ENCODE measurements around the gene GNAQ.
"Not testable (repeated sequence)": the region's sequence is repeated elsewhere in the genome, so short reads cannot be mapped to it uniquely, and the experiment has no call there.

Gene GNAQ

GRCh38 chr9:77903666-77904285, 127.8 kb downstream of the GNAQ start:
- DNase-seq (ENCODE audit: low read depth, low spot score), result peak; percentile 28

DNA sequence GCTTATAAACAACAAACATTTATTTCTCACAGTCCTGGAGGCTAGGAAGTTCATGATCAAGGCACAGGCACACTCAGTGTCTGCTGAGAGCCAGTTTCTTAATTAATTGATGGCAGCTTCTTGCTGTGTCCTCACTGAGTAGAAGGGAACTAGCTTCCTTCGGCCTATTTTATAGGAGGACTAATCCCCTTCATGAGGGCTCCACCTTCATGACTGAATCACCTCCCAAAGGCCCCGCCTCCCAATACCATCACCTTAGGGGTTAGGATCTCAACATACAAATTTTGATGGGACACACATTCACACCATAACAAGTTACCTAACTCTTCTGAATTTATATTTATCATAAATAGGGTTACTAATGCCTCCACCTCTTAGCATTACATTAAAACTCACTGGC, 129.8 kb downstream of the GNAQ start:
- no peak for DNase-seq (ENCODE audit: low read depth, low spot score)

DNA sequence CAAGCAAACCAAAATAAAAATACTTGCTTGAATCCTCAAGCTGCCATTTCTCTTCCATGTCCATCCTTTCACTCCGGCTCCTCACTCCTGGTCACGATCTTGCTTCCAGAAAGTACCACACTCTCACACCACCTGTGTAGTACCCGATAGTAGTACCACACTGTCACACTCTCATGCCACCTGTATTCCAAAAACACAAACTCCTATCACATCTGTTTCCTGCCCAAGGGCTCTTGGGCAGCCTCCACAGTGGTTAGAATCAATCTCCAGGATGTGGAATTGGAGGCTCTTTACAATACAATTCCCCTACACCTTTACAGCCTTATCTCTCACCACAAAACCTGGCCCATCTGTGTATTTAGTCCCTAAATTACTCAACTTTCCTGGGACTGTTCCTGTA, 130.6 kb downstream of the GNAQ start:
- DNase-seq (ENCODE audit: low read depth, low spot score), result no peak

- peak; percentile 78 for DNase-seq (ENCODE audit: low read depth, low spot score)
Measured at GRCh38 chr9:77899679-77900354, 131.8 kb downstream of the GNAQ start.

DNA sequence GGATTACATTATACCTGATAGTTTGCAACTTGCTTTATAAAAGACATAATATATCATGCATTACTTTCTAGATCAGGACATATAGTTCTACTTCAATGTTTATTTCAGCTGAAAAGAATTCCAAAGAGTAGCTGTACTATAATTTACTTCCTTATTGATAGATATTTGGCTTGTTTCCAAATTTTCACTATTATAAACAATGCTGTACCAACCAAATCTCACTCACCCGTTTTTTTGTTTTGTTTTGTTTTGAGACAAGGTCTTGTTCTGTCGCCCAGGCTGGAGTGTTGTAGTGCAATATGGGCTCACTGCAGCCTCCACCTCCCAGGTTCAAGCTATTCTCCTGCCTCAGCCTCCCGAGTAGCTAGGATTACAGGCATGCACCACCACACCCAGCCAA, 132.7 kb downstream of the GNAQ start:
- DNase-seq (ENCODE audit: low read depth, low spot score), result no peak

DNA sequence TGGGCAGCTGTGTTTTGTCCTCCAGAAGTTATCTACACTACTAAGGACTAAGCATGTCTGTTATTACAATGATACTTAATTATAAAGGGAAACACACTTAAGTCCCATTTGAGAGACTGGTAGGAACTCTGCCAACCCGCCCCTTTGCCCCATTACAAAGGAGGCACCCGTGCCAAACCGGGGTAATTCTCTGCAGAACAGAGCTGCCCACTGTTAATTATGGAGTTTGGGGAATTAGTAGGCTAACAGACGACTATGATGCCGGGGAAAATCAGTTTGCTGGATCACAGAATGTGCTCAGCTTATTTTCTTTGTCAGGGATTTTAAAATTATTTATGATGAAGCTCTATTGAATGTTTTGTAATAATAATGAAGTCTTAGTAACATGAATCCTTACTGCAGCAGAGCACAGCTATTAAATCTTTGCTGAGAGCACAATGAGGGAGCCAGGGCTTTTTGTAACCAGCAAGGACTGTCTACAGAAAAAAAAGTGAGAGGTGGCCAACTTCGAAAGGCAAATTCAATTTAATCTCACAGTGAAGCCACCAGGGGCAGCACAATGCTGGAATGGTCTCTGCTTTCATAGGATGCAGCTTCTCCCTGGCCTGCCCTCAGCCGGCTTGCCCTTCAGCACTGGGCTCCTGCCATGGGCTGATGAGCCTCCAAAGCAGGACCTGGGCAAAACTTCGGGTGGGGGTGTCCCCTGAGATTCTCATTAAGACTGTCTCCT, 134.5 kb downstream of the GNAQ start:
- peak; percentile 33 for DNase-seq (ENCODE audit: low read depth, low spot score)

DNA sequence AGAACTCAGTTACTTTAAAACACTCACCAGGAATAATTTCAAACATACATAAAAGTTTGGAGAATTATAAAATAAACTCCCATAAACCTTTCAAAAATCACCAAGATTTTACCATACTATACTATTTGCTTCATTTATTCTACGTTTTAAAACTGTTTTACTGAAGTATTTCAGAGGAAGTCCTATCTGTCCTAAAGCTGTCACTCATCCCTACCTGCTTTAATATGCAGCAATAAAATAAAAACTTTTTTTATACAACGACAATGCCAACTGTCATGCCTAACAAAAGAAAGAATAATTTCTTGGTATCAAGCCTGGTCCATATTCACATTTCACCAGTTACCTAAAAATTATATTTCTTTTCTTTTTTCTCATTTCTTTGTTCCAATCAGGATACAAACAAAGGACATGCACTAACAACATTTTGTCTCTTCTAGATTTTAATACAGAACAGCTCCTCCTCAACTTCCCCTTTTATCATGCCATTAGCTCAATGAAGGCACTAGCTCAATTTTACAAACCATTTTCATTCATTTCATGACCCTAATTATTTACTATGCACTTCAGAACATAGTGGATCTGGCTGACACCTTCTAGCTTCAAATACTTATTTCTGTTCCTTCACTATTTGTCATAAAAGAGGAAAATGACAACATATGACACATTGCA, 135.2 kb downstream of the GNAQ start:
- DNase-seq (ENCODE audit: low read depth, low spot score), result no peak

GRCh38 chr9:77893706-77894105, 137.9 kb downstream of the GNAQ start:
- DNase-seq (ENCODE audit: low read depth, low spot score), result no peak

GRCh38 chr9:77892955-77893514, 138.6 kb downstream of the GNAQ start:
- DNase-seq (ENCODE audit: low read depth, low spot score), result no peak

- DNase-seq (ENCODE audit: low read depth, low spot score), result no peak
Measured at GRCh38 chr9:77892171-77892570, 139.4 kb downstream of the GNAQ start.

- DNase-seq (ENCODE audit: low read depth, low spot score), result no peak
Measured at GRCh38 chr9:77891128-77891800, 140.3 kb downstream of the GNAQ start.

DNA sequence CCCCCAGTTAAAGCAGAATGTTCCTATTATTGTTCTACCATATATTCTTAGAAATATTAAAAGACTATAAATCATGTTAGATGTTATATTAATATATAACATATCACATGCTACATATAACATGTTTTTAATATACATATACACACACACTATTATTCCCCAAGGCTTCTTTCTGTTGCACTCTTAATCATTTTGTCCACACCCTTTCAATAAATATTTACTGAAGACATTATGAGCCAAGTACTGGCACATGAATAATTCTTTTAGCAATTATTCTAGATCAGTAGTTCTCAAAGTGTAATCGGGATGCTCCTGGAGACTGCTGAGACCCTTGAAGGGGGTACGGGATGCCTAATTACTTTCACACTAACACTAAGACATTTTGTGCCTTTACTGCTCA, 143.9 kb downstream of the GNAQ start:
- DNase-seq (ENCODE audit: low read depth, low spot score), result no peak

GRCh38 chr9:77885104-77885672, 146.4 kb downstream of the GNAQ start:
- peak; percentile 59 for DNase-seq (ENCODE audit: low read depth, low spot score)

GRCh38 chr9:77883846-77884771, 147.5 kb downstream of the GNAQ start:
- DNase-seq (ENCODE audit: low read depth, low spot score), result peak; percentile 73

DNA sequence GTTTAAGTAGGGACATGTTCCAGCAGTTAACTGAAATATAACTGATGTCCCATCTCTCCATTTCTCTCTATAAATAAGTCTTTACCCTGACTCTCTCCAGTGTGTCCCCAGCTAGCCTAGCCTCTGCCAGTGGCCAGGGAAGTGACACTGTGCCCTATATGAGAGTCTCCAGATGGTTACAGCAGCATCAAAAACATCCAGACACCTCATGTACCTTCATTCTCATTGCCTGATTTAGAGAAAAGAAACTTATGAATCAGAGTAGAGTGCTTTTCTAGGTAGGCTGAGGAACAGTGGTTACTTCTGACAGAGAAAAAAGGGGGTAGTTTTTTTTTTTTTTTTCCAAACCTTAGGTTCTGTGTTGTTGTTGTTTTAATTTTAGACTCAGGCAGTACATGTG, 148.5 kb downstream of the GNAQ start:
- no peak for DNase-seq (ENCODE audit: low read depth, low spot score)

GRCh38 chr9:77882294-77882693, 149.3 kb downstream of the GNAQ start:
- DNase-seq (ENCODE audit: low read depth, low spot score), result no peak

- DNase-seq (ENCODE audit: low read depth, low spot score), result not testable (repeated sequence)
Measured at GRCh38 chr9:77881634-77882033, 150.0 kb downstream of the GNAQ start.

DNA sequence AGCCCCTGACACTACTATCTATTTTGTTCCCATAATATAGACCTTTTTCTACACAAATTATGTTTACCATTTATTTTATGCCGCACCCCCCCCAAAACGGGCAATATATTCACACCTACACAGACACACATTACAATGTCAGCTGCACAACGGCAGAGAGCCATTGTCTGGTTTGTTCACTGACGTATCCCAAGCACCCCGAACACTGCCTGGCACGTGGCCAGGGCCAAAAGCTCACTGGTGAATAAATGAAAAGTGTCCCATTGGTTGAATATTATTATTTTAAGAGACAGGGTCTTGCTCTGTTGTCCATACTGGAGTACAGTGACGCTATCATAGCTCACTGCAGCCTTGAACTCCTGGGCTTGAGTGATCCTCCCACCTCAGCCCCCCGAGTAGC, 150.5 kb downstream of the GNAQ start:
- no peak for DNase-seq (ENCODE audit: low read depth, low spot score)

- no peak for DNase-seq (ENCODE audit: low read depth, low spot score)
Measured at GRCh38 chr9:77879437-77879943, 152.1 kb downstream of the GNAQ start.

DNA sequence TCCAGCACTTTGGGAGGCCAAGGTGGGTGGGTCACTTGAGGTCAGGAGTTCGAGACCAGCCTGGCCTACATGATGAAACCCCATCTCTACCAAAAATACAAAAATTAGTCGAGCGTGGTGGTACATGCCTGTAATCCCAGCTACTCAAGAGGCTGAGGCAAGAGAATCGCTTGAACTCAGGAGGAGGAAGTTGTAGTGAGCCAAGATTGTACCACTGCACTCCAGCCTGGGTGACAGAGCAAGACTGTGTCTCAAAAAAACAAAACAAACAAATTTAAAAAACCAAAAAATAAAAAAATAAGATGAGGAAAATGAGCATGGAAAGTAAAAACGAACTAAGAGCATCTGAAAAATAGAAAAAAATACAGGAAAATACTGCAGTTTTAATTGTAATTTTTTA, 152.8 kb downstream of the GNAQ start:
- DNase-seq (ENCODE audit: low read depth, low spot score), result not testable (repeated sequence)

Data from astrocyte of the hippocampus (primary cell).